AG20443 (cell line): Measurements from ENCODE around the gene DYNC1H1.
"Not testable (repeated sequence)": the region's sequence is repeated elsewhere in the genome, so short reads cannot be mapped to it uniquely, and the experiment has no call there.

ENCODE experiments used
- DNase-seq: peaks from one replicate; pipeline ENCODE4 v3.0.0; 2012; ENCODE audit warnings: low spot score, mixed read lengths

Gene DYNC1H1

GRCh38 chr14:102071283-102071998, 107.1 kb downstream of the DYNC1H1 start:
- DNase-seq = no peak

GRCh38 chr14:102074415-102074964, 110.1 kb downstream of the DYNC1H1 start:
- DNase-seq = no peak

GRCh38 chr14:102075155-102075554, 110.8 kb downstream of the DYNC1H1 start:
- no peak for DNase-seq

GRCh38 chr14:102077382-102077709, 113.0 kb downstream of the DYNC1H1 start:
- DNase-seq = no peak

- not testable (repeated sequence) for DNase-seq
Observed at GRCh38 chr14:102078361-102078791, 114.0 kb downstream of the DYNC1H1 start.

GRCh38 chr14:102078831-102079699, 114.7 kb downstream of the DYNC1H1 start:
- DNase-seq = no peak

- no peak for DNase-seq
Observed at GRCh38 chr14:102079700-102079979, 115.3 kb downstream of the DYNC1H1 start.

- DNase-seq = no peak
Observed at GRCh38 chr14:102080183-102081080, 116.1 kb downstream of the DYNC1H1 start.

GRCh38 chr14:102081231-102082080, 117.1 kb downstream of the DYNC1H1 start:
- DNase-seq = no peak

GRCh38 chr14:102084522-102084921, 120.1 kb downstream of the DYNC1H1 start:
- not testable (repeated sequence) for DNase-seq

GRCh38 chr14:102084931-102085330, 120.6 kb downstream of the DYNC1H1 start:
- no peak for DNase-seq

GRCh38 chr14:102085488-102085887, 121.1 kb downstream of the DYNC1H1 start:
- DNase-seq = no peak

GRCh38 chr14:102085948-102086708, 121.8 kb downstream of the DYNC1H1 start:
- peak; percentile 75 for DNase-seq

GRCh38 chr14:102086709-102086971, 122.3 kb downstream of the DYNC1H1 start:
- DNase-seq = no peak

GRCh38 chr14:102086972-102087761, 122.8 kb downstream of the DYNC1H1 start, which contains the start of gene HSP90AA1:
TSS of gene HSP90AA1 (minus strand) at chr14:102087044. CDS start at chr14:102086378, 666 bp downstream.
- DNase-seq = peak; percentile 100

GRCh38 chr14:102087762-102088011, 123.3 kb downstream of the DYNC1H1 start:
- no peak for DNase-seq

GRCh38 chr14:102088012-102088792, 123.8 kb downstream of the DYNC1H1 start:
- DNase-seq = peak; percentile 46

- no peak for DNase-seq
Observed at GRCh38 chr14:102089621-102090343, 125.4 kb downstream of the DYNC1H1 start.

GRCh38 chr14:102090713-102091112, 126.3 kb downstream of the DYNC1H1 start:
- DNase-seq = no peak
